BE2C (cell line): ENCODE measurements around the gene P2RY8.

Experiments used
- DNase-seq: peaks from one replicate; pipeline ENCODE4 v3.0.0-alpha.2; 2020
- H3K27me3 ChIP-seq: fragments of 250-450 bp; sonication (Bioruptor Pico); 2 replicates; pipeline ENCODE4 v1.5.1; 2020; ENCODE audit warnings: mild to moderate bottlenecking
- H3K36me3 ChIP-seq: fragments of 250-450 bp; sonication (Bioruptor Pico); 2 replicates; pipeline ENCODE4 v1.5.1; 2020; ENCODE audit warnings: mild to moderate bottlenecking
- H3K4me1 ChIP-seq: fragments of 250-450 bp; sonication (Bioruptor Pico); 2 replicates; pipeline ENCODE4 v1.5.1; 2020
- H3K4me3 ChIP-seq: 2 replicates; pipeline ENCODE4 v1.5.1; 2011; ENCODE audit warnings: low read depth, low read length
- H3K9me3 ChIP-seq: fragments of 250-450 bp; sonication (Bioruptor Pico); 2 replicates; pipeline ENCODE4 v1.5.1; 2020
- CTCF ChIP-seq: IDR thresholded peaks from 2 replicates; pipeline ENCODE4 v1.5.1; 2012; ENCODE audit warnings: mild to moderate bottlenecking, low read depth, low read length

P2RY8 gene

GRCh38 chrX:1534301-1535168 lies 2.5 kb downstream of the P2RY8 start:
- Histone ChIP-seq H3K9me3 (no peaks in the 10 kb centered on the region), H3K27me3 (no peaks in the 10 kb centered on the region), H3K4me1 (no peaks in the 10 kb centered on the region), H3K4me3 (no peak overlapping the region), H3K36me3 (no peaks in the 10 kb centered on the region)
- TF ChIP-seq CTCF = no peak
- no peak for DNase-seq

- Histone ChIP-seq H3K4me3 (no peak overlapping the region), H3K4me1 (no peaks in the 10 kb centered on the region), H3K27me3 (no peaks in the 10 kb centered on the region), H3K9me3 (no peaks in the 10 kb centered on the region), H3K36me3 (no peaks in the 10 kb centered on the region)
- no peak for TF ChIP-seq CTCF
- DNase-seq = no peak
Measured at GRCh38 chrX:1533058-1533457, 3.9 kb downstream of the P2RY8 start.

GRCh38 chrX:1531096-1531890 lies 5.7 kb downstream of the P2RY8 start:
- H3K9me3 ChIP-seq = no peaks in the 10 kb centered on the region
- no peak overlapping the region for H3K4me3 ChIP-seq
- no peaks in the 10 kb centered on the region for H3K4me1 ChIP-seq
- no peak for TF ChIP-seq CTCF
- DNase-seq = no peak
- no peaks in the 10 kb centered on the region for H3K36me3 ChIP-seq
- no peaks in the 10 kb centered on the region for H3K27me3 ChIP-seq

DNA sequence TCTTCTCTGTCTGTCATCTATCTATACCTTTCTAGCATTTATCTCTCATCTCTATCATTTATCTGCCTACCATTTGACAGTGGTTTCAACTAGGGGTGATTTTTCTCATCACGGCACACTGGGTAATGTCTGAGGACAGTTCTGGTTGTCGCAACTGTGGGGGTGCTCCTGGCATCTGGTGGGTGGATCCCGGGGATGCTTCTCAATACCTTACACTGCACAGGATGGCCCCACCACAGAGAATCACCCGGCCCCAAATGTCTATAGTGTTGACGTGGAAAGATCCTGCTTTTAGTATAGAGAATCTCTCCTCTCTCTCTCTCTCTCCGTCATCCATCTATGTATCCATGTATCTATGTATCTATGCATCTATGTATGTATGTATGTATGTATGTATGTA lies 7.2 kb downstream of the P2RY8 start:
- no peaks in the 10 kb centered on the region for H3K27me3 ChIP-seq
- DNase-seq = no peak
- no peak overlapping the region for H3K4me3 ChIP-seq
- TF ChIP-seq CTCF = no peak
- no peaks in the 10 kb centered on the region for H3K9me3 ChIP-seq
- no peaks in the 10 kb centered on the region for H3K4me1 ChIP-seq
- no peaks in the 10 kb centered on the region for H3K36me3 ChIP-seq

- no peak for DNase-seq
- Histone ChIP-seq H3K4me1 (no peaks in the 10 kb centered on the region), H3K4me3 (no peak overlapping the region), H3K9me3 (no peaks in the 10 kb centered on the region), H3K36me3 (no peaks in the 10 kb centered on the region), H3K27me3 (no peaks in the 10 kb centered on the region)
- TF ChIP-seq CTCF = no peak
Measured at GRCh38 chrX:1529328-1529727, 7.7 kb downstream of the P2RY8 start.

- TF ChIP-seq CTCF = no peak
- H3K4me1 ChIP-seq = no peaks in the 10 kb centered on the region
- H3K27me3 ChIP-seq = no peaks in the 10 kb centered on the region
- H3K9me3 ChIP-seq = no peaks in the 10 kb centered on the region
- no peaks in the 10 kb centered on the region for H3K36me3 ChIP-seq
- H3K4me3 ChIP-seq = no peak overlapping the region
- no peak for DNase-seq
Measured at GRCh38 chrX:1528884-1529203, 8.1 kb downstream of the P2RY8 start.
